Omental fat pad (tissue), 4 donors: ENCODE data around the gene DUSP10. TPM values are rescaled to one million over a fixed set of nuclear protein-coding genes. Genes with fewer than 3 reads are reported as not detected.

Source experiments
- ATAC-seq: fragments of 150-250 bp; one replicate; pipeline ENCODE4 v1.9.1; 2016; ENCODE audit warnings: mild to moderate bottlenecking, moderate library complexity; ENCODE audit not compliant: low FRiP score
- DNase-seq: peaks from one replicate; pipeline ENCODE4 v3.0.0-alpha.2; 2019; ENCODE audit warnings: low spot score
- CTCF ChIP-seq, 3 donors: fragments of 450-650 bp; IDR thresholded peaks; one replicate each; pipeline ENCODE4 v1.5.1; 2016 to 2017; ENCODE audit warnings: antibody characterized with exemption in 3 of 3, mild to moderate bottlenecking in 3 of 3, moderate library complexity in 2 of 3
- total RNA-seq, 4 donors: library from RNA; depleted of rRNA; stranded (reverse); fragments of >200 nt; gene quantifications; one replicate each; pipeline ENCODE4 v1.1.0, GENCODE V29; 2016

The DUSP10 gene
- total RNA-seq, 4 donors from 2014 or later, result 3.1 to 13.0 (median 10.2) TPM

- DNase-seq (no peak), ATAC-seq (no peak)
- no peak for TF ChIP-seq CTCF (IDR thresholded peaks at IDR 0.05)
Observed at GRCh38 chr1:221675880-221676800, 65.7 kb downstream of the DUSP10 start.

- ATAC-seq (no peak), DNase-seq (no peak)
- TF ChIP-seq CTCF (IDR thresholded peaks at IDR 0.05), result no peak
Observed at GRCh38 chr1:221672965-221673364, 68.9 kb downstream of the DUSP10 start.

GRCh38 chr1:221672239-221672645 lies 69.6 kb downstream of the DUSP10 start:
- no peak for ATAC-seq
- TF ChIP-seq CTCF (IDR thresholded peaks at IDR 0.05), result no peak
- DNase-seq, result no peak

GRCh38 chr1:221670081-221670480 lies 71.8 kb downstream of the DUSP10 start:
- DNase-seq, result no peak
- no peak for ATAC-seq
- no peak for TF ChIP-seq CTCF (IDR thresholded peaks at IDR 0.05)

- no peak for ATAC-seq
- TF ChIP-seq CTCF (IDR thresholded peaks at IDR 0.05), result no peak
- no peak for DNase-seq
Observed at GRCh38 chr1:221669441-221669840, 72.4 kb downstream of the DUSP10 start.

GRCh38 chr1:221667504-221667903 lies 74.4 kb downstream of the DUSP10 start:
- TF ChIP-seq CTCF (IDR thresholded peaks at IDR 0.05), result no peak
- ATAC-seq (no peak), DNase-seq (no peak)

GRCh38 chr1:221664253-221664652 lies 77.6 kb downstream of the DUSP10 start:
- TF ChIP-seq CTCF (IDR thresholded peaks at IDR 0.05), result no peak
- DNase-seq, result no peak
- ATAC-seq, result no peak
